Central memory CD8-positive, alpha-beta T cell (primary cell): ENCODE results near the gene COL27A1.

Experiments used
- ATAC-seq: fragments of 150-1000 bp; cut with Tn5 transposase; replicated peaks from 2 replicates; pipeline ENCODE4 v1.10.0; 2022; ENCODE audit warnings: mild to moderate bottlenecking, moderate FRiP score, moderate number of reproducible peaks; ENCODE audit not compliant: poor library complexity, severe bottlenecking; ENCODE audit errors: extremely low read depth
- DNase-seq, 2 donors: peaks; one replicate each; pipeline ENCODE4 v3.0.0; 2021; ENCODE audit warnings: low spot score in 2 of 2
- H3K27ac Mint-ChIP-seq: one replicate; pipeline ENCODE4 v1.8.0; 2022; ENCODE audit warnings: low read depth, mild to moderate bottlenecking, moderate library complexity, mixed read lengths
- H3K27me3 Mint-ChIP-seq: one replicate; pipeline ENCODE4 v1.8.0; 2022; ENCODE audit warnings: mixed read lengths
- H3K36me3 Mint-ChIP-seq: one replicate; pipeline ENCODE4 v1.8.0; 2022; ENCODE audit warnings: mild to moderate bottlenecking, moderate library complexity, mixed read lengths; ENCODE audit not compliant: insufficient read depth
- H3K4me1 Mint-ChIP-seq: one replicate; pipeline ENCODE4 v1.8.0; 2022; ENCODE audit warnings: mixed read lengths
- H3K4me3 Mint-ChIP-seq: one replicate; pipeline ENCODE4 v1.8.0; 2022; ENCODE audit warnings: mild to moderate bottlenecking, moderate library complexity, mixed read lengths
- H3K9me3 Mint-ChIP-seq: one replicate; pipeline ENCODE4 v1.8.0; 2022; ENCODE audit warnings: mixed read lengths

The COL27A1 gene

DNA sequence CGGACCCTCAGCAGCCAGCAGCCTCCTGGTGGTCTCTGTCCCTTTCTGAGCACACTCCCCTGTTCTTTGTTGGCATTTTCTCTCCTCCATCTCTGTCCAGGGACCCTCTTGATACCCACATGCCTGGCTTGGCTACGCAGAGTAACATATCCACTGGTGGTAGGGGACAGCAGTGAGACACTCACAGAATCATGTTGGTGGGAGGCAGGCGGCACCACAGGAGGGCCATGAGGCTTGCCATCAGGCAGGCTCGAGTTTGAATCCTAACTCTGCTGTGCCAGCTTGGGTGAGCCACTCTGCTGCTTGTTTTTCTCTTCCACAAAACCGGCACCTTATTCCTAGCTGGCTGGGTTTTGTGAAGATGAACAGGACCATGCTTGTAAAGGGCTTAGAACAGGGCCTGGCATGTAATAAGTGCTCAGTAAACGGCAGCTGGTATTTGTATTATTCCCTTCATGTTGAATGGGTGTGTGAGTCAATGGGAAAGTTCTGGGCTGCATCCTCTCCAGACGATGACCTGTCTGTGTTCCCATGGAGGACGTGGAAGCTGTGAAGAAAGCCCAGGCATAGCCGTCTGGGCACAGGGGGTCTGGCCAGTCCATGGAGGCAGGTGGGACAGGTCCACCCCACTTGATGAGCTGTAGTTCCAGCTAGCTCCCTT, 2.3 kb downstream of the COL27A1 start:
- Mint-ChIP-seq H3K4me1 (peaks cover 25% of the 10 kb centered on the region), H3K27me3 (peaks cover 54% of the 10 kb centered on the region), H3K9me3 (no peaks in the 10 kb centered on the region), H3K36me3 (peaks cover 3% of the 10 kb centered on the region), H3K4me3 (peak overlapping the region; percentile 76), H3K27ac (no peak overlapping the region)
- no peak for DNase-seq
- no peak for ATAC-seq

DNA sequence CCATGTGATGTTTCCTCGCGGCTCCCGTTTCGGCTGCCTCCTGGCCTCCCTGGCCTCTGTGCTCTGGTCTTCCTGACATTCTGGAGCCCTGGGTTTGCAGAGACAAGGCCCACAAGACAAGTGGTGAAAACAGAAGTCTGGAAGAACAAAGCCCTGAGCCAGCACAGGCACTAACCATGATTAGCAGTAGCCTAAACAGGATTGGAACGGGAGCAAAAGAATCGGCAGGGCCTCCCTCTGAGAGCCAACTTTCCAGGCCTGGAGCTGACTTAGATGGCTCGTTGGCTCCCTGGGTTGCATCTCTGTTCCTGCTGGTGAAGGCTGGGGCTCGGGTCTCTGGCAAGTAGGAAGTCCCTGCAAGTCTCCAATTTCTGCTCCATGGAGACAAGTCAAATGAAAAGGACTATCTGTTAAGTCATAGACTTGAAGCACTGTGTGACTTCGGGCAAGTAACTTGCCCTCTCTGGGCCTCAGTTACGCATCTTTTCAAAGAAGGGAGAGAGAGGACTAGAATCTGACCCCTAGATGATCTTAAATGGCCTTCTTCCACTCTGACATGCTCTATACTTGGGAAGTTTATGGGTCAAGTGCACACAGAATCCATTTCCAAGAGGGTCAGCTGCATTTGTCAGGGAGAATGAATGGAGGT, 3.3 kb downstream of the COL27A1 start:
- H3K36me3 Mint-ChIP-seq, result peaks cover 3% of the 10 kb centered on the region
- H3K27ac Mint-ChIP-seq, result no peak overlapping the region
- no peaks in the 10 kb centered on the region for H3K9me3 Mint-ChIP-seq
- peaks cover 25% of the 10 kb centered on the region for H3K4me1 Mint-ChIP-seq
- H3K27me3 Mint-ChIP-seq, result peaks cover 48% of the 10 kb centered on the region
- DNase-seq (no peak), ATAC-seq (no peak)
- no peak overlapping the region for H3K4me3 Mint-ChIP-seq

DNA sequence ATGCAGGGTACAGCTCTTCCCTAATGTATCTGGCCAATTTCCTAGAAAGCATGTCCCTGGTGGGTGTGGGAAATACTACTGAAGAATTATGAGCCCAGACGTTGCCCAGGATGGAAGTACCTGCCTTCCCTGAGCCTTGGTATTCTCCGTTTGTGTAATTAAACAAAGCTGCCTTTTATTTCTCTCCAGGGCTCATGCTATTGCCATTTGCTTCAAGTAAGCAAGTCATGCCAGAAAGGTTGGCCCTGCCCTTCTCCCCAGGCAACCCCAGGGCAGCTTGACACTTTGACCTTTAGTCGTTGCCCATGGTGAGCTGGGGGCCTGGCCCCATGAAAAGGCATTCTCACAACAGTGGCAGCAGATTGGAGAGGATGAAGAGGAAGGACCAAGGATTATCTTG, 4.4 kb downstream of the COL27A1 start:
- no peak for ATAC-seq
- Mint-ChIP-seq H3K27ac (no peak overlapping the region), H3K36me3 (peaks cover 2% of the 10 kb centered on the region), H3K4me3 (no peak overlapping the region), H3K9me3 (no peaks in the 10 kb centered on the region), H3K27me3 (peaks cover 39% of the 10 kb centered on the region), H3K4me1 (peaks cover 19% of the 10 kb centered on the region)
- DNase-seq, result no peak

DNA sequence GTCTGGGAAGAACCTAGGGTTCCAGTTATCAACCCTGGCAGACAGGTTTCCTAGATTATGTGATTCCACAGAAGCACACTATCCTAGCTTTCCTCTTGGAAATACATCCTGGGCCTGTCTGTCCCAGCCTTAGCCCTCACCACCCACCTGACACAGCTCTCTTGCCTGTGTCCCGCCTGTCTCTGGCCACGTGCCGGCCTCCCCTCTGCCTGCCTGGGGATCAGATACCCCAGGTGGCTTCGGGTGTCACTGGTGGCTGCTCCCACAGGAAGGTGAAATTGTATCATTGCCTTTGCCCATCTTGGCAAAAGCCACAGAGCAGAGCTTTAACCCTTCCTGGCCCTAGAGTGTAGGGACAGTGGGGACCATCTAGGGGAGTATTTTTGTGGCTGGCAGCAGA, 6.2 kb downstream of the COL27A1 start:
- peaks cover 27% of the 10 kb centered on the region for H3K27me3 Mint-ChIP-seq
- H3K4me3 Mint-ChIP-seq, result no peak overlapping the region
- no peaks in the 10 kb centered on the region for H3K9me3 Mint-ChIP-seq
- H3K27ac Mint-ChIP-seq, result no peak overlapping the region
- DNase-seq (no peak), ATAC-seq (no peak)
- peaks cover 6% of the 10 kb centered on the region for H3K4me1 Mint-ChIP-seq
- peaks cover 2% of the 10 kb centered on the region for H3K36me3 Mint-ChIP-seq

DNA sequence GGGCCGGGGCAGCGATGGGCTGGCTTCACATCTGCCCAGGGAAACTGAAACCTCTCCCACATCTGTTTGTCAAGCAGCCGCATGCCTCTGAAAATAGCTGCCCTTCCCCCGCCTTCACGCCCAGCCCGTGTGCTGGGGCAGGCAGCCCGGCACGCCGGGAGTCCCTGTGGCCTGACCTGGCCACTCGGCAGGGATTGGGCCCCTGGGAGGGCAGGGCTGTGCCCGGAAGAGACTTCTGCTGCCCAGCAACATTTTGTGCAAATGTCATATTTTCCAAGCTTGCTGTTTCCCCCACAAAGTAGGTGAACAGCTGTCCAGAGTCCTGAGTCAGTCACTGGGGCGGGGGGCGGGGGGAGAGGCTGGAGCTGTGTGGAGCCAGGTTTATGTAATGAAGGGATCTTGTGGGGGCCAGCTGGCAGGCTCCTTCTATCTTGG, 8.2 kb downstream of the COL27A1 start:
- DNase-seq (no peak), ATAC-seq (no peak)
- no peaks in the 10 kb centered on the region for H3K36me3 Mint-ChIP-seq
- no peaks in the 10 kb centered on the region for H3K9me3 Mint-ChIP-seq
- H3K27me3 Mint-ChIP-seq, result peaks cover 10% of the 10 kb centered on the region
- no peaks in the 10 kb centered on the region for H3K4me1 Mint-ChIP-seq
- H3K27ac Mint-ChIP-seq, result no peak overlapping the region
- H3K4me3 Mint-ChIP-seq, result no peak overlapping the region

DNA sequence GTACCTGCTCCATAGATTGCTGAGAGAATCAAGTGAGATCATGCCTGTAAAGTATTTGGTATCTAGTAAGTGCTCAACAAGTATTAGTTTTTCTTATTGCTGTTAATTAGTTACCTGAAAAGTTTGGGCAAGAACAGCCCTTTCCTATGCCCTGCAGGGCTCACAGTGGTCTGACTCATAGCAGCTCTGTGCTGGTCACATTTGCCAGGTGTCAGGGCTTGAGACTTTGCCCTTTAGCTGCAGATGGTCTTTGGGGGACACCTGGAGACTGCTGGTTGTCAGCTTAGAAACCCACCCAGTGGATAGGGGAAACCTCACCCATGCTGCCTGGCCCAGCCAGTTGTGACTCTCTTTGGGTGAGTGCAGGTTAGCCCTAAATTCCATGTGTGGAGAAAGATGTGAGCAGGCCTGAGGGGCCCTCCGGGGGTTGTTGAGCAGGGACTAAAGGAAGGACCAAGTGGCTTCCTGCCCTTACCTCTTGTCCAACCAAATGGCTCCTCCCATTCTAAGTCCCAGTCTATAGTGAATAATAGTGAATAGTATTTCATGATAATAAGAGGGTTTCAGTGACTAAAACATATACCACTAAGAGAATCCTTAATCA, 9.0 kb downstream of the COL27A1 start:
- Mint-ChIP-seq H3K9me3 (no peaks in the 10 kb centered on the region), H3K27me3 (peaks cover 10% of the 10 kb centered on the region), H3K27ac (no peak overlapping the region), H3K4me1 (no peaks in the 10 kb centered on the region), H3K36me3 (no peaks in the 10 kb centered on the region), H3K4me3 (no peak overlapping the region)
- DNase-seq, result no peak
- ATAC-seq, result no peak

DNA sequence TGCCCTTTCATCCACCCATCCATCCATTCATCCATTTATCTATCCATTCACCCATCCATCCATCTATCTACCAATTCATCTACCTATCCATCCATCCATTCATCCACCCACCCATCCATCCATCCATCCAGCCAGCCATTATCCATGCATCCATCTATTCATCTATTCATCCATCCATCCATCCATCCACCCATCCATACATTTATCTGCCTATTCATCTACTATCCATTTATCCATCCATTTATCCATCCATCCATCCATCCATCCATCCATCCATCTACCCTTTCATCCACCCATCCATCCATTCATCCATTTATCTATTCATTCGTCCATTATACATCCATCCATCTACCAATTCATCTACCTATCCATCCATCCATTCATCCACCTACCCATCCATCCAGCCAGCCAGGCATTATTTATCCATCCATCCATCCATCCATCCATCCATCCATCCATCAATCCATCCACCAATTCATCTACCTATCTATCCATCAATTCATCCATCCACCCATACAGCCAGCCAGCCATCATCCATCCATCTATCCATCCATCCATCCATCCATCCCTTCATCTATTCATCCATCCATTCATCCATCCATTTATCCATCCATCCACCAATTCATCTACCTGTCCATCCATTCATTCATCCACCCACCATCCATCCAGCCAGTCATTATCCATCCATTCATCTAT, 10.2 kb downstream of the COL27A1 start:
- Mint-ChIP-seq H3K27ac (no peak overlapping the region), H3K4me1 (no peaks in the 10 kb centered on the region), H3K4me3 (no peak overlapping the region), H3K27me3 (no peaks in the 10 kb centered on the region), H3K9me3 (no peaks in the 10 kb centered on the region), H3K36me3 (no peaks in the 10 kb centered on the region)
- ATAC-seq (no peak), DNase-seq (no peak)

DNA sequence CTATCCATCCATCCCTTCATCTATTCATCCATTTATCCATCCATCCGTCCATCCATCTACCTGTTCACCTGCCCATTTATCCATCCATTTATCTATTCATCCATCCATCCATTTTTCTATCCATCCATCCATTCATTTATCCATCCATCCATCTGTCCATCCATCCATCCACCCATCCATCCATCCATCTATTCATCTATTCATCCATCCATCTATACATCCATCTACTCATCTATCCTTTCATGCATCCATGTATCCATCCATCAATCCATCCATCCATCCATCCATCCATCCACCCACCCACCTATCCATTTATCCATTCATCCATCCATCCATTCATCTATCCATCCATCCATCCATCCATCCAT, 10.8 kb downstream of the COL27A1 start:
- Mint-ChIP-seq H3K9me3 (no peaks in the 10 kb centered on the region), H3K4me3 (no peak overlapping the region)
- DNase-seq, result no peak

DNA sequence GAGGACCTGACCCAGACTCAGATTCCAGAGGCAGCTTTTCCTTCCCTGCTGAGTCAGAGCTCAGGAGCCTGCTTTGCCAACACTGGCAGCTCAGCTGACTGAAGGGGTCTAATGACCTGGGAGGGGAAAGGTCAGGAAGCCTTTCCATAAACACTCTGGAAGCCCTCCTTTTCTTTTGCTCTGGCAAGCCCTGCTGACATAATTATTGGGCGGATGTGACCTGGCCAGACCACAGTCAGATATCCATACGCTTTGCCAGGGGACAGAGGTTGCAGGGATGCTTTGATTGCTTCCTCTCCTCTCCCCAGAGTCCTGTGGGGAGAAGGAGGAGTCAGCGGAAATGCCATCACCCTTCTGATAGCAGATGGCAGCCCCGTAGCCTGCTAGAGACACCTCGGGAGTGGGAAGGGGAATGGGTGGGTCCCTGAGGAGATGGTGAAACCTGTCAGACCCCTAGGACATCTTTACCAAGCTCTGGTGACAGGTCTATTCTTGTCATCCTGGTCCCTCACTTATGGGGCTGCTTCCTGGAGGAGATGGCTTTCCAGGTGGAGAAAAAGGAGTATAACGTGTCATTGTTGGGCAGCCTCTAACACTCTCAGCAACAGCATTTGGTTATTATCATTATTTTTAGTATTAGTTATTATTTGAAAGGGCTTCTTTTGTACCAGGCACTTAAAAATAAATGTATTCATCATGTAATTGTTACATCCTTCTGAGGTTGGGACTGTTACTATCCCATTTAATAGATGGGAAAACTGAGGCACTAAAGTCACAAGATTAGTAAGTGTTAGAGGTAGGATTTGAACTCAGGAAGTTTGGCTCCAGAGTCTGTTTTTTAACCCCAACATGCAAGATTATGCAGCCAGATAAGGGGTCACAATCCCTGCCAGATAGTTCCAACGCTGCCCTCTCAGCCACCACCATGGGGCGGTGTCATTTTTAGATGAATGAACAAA, 11.6 kb downstream of the COL27A1 start:
- Mint-ChIP-seq H3K27me3 (no peaks in the 10 kb centered on the region), H3K4me3 (no peak overlapping the region), H3K27ac (no peak overlapping the region), H3K36me3 (no peaks in the 10 kb centered on the region), H3K9me3 (no peaks in the 10 kb centered on the region), H3K4me1 (no peaks in the 10 kb centered on the region)
- no peak for DNase-seq
- ATAC-seq, result no peak

More for the DNA sequence above, 10.8 kb downstream of the COL27A1 start:
- Mint-ChIP-seq H3K27me3 (no peaks in the 10 kb centered on the region), H3K27ac (no peak overlapping the region), H3K4me1 (no peaks in the 10 kb centered on the region), H3K36me3 (no peaks in the 10 kb centered on the region)
- ATAC-seq, result no peak

DNA sequence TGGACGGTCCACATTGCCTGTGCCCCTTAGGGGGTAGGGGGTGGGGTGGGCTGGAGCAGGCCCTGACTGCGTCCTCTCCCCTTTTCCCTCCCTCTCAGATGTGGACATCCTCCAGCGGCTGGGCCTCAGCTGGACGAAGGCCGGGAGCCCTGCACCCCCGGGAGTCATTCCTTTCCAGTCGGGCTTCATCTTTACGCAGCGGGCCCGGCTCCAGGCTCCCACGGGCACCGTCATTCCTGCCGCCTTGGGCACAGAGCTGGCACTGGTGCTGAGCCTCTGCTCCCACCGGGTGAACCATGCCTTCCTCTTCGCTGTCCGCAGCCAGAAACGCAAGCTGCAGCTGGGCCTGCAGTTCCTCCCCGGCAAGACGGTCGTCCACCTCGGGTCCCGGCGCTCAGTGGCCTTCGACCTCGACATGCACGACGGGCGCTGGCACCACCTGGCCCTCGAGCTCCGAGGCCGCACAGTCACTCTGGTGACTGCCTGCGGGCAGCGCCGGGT, 12.3 kb downstream of the COL27A1 start:
- Mint-ChIP-seq H3K4me3 (no peak overlapping the region), H3K9me3 (no peaks in the 10 kb centered on the region), H3K27ac (no peak overlapping the region), H3K27me3 (no peaks in the 10 kb centered on the region), H3K4me1 (no peaks in the 10 kb centered on the region), H3K36me3 (no peaks in the 10 kb centered on the region)
- no peak for DNase-seq
- ATAC-seq, result no peak

DNA sequence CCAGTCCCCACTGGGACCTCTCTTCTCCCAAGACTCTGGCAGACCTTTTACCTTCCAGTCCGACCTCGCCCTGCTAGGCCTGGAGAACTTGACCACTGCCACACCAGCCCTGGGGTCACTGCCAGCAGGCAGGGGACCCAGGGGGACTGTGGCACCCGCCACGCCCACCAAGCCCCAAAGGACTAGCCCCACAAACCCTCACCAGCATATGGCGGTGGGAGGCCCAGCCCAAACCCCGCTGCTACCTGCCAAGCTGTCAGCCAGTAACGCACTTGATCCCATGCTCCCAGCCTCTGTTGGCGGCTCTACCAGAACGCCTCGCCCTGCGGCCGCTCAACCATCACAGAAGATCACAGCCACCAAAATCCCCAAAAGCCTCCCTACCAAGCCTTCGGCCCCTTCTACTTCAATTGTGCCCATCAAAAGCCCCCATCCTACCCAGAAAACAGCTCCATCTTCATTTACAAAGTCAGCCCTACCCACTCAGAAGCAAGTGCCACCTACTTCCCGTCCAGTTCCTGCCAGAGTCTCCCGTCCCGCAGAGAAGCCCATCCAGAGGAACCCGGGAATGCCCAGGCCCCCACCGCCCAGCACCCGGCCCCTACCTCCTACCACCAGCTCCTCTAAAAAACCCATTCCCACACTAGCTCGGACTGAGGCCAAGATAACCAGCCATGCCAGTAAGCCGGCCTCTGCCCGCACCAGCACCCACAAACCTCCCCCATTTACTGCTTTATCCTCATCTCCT, 13.1 kb downstream of the COL27A1 start:
- Mint-ChIP-seq H3K4me1 (no peaks in the 10 kb centered on the region), H3K27me3 (peaks cover 5% of the 10 kb centered on the region), H3K27ac (no peak overlapping the region), H3K4me3 (no peak overlapping the region), H3K9me3 (no peaks in the 10 kb centered on the region), H3K36me3 (no peaks in the 10 kb centered on the region)
- ATAC-seq (no peak), DNase-seq (no peak)
